HL-60 (cell line): Measurements from ENCODE around the gene HBE1.
"Not testable (repeated sequence)": the region's sequence is repeated elsewhere in the genome, so short reads cannot be mapped to it uniquely, and the experiment has no call there.

Experiments used
- DNase-seq, 2 experiments: peaks; one replicate each; pipeline ENCODE4 v3.0.0-alpha.2; 2010 to 2020; ENCODE audit warnings: low read depth in 1 of 2, low spot score in 1 of 2
- H3K27ac ChIP-seq: fragments of 250-450 bp; sonication (Bioruptor Pico); replicated peaks from 2 replicates; pipeline ENCODE4 v1.5.1; 2020; ENCODE audit warnings: mild to moderate bottlenecking, moderate library complexity
- H3K27me3 ChIP-seq: fragments of 250-450 bp; sonication (Bioruptor Pico); 2 replicates; pipeline ENCODE4 v1.5.1; 2021; ENCODE audit warnings: mild to moderate bottlenecking, moderate library complexity; ENCODE audit not compliant: insufficient read depth, poor library complexity, severe bottlenecking
- H3K4me3 ChIP-seq: replicated peaks from 2 replicates; pipeline ENCODE4 v1.5.1; 2011; ENCODE audit warnings: mild to moderate bottlenecking, control low read depth, low read length; ENCODE audit not compliant: insufficient read depth
- GABPA ChIP-seq: IDR thresholded peaks from 2 replicates; pipeline ENCODE4 v1.6.1; 2012; ENCODE audit warnings: low read depth
- POLR2AphosphoS5 ChIP-seq: IDR thresholded peaks from 2 replicates; pipeline ENCODE4 v1.6.1; 2012; ENCODE audit warnings: low read depth
- SPI1 ChIP-seq: IDR thresholded peaks from 2 replicates; pipeline ENCODE4 v1.6.1; 2012; ENCODE audit warnings: low read depth, mild to moderate bottlenecking, borderline replicate concordance
- TF ChIP-seq, protein P1 (sequence below): IDR thresholded peaks from 2 replicates; pipeline ENCODE4 v1.6.1; 2012; ENCODE audit warnings: low read depth; ENCODE audit not compliant: insufficient replicate concordance
- TF ChIP-seq, protein P2 (sequence below): IDR thresholded peaks from one replicate; pipeline ENCODE4 v1.5.1; 2011; ENCODE audit warnings: low read length, control low read depth, inconsistent platforms; ENCODE audit not compliant: insufficient read depth

HBE1 gene

DNA sequence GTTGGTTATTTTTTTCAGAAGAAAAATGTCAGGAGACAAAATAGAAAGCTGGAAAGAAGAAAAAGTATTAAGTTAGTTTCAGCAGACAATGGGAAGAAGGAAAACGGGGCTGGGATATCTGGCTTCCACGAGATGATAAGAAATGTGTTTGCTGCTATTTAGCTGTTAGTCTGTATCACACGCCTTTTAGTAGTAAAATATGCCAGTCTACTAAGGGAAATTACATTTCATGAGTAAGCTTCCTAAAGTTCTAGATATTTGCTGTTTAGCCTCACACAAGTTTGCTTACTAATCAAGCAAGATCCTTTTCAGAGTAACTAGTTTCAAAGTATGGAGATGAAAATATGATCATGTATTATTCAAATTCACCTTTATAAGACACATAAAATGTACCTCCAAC lies 30.5 kb upstream of the HBE1 start:
- H3K4me3 ChIP-seq: no peak overlapping the region
- no peak overlapping the region for H3K27ac ChIP-seq
- H3K27me3 ChIP-seq: peaks cover 4% of the 10 kb centered on the region
- DNase-seq: no peak
- TF ChIP-seq, protein P1, sequence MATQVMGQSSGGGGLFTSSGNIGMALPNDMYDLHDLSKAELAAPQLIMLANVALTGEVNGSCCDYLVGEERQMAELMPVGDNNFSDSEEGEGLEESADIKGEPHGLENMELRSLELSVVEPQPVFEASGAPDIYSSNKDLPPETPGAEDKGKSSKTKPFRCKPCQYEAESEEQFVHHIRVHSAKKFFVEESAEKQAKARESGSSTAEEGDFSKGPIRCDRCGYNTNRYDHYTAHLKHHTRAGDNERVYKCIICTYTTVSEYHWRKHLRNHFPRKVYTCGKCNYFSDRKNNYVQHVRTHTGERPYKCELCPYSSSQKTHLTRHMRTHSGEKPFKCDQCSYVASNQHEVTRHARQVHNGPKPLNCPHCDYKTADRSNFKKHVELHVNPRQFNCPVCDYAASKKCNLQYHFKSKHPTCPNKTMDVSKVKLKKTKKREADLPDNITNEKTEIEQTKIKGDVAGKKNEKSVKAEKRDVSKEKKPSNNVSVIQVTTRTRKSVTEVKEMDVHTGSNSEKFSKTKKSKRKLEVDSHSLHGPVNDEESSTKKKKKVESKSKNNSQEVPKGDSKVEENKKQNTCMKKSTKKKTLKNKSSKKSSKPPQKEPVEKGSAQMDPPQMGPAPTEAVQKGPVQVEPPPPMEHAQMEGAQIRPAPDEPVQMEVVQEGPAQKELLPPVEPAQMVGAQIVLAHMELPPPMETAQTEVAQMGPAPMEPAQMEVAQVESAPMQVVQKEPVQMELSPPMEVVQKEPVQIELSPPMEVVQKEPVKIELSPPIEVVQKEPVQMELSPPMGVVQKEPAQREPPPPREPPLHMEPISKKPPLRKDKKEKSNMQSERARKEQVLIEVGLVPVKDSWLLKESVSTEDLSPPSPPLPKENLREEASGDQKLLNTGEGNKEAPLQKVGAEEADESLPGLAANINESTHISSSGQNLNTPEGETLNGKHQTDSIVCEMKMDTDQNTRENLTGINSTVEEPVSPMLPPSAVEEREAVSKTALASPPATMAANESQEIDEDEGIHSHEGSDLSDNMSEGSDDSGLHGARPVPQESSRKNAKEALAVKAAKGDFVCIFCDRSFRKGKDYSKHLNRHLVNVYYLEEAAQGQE: no peak
- TF ChIP-seq POLR2AphosphoS5: no peak
- TF ChIP-seq SPI1: no peak
- TF ChIP-seq, protein P2, sequence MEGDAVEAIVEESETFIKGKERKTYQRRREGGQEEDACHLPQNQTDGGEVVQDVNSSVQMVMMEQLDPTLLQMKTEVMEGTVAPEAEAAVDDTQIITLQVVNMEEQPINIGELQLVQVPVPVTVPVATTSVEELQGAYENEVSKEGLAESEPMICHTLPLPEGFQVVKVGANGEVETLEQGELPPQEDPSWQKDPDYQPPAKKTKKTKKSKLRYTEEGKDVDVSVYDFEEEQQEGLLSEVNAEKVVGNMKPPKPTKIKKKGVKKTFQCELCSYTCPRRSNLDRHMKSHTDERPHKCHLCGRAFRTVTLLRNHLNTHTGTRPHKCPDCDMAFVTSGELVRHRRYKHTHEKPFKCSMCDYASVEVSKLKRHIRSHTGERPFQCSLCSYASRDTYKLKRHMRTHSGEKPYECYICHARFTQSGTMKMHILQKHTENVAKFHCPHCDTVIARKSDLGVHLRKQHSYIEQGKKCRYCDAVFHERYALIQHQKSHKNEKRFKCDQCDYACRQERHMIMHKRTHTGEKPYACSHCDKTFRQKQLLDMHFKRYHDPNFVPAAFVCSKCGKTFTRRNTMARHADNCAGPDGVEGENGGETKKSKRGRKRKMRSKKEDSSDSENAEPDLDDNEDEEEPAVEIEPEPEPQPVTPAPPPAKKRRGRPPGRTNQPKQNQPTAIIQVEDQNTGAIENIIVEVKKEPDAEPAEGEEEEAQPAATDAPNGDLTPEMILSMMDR: no peak
- no peak for TF ChIP-seq GABPA

DNA sequence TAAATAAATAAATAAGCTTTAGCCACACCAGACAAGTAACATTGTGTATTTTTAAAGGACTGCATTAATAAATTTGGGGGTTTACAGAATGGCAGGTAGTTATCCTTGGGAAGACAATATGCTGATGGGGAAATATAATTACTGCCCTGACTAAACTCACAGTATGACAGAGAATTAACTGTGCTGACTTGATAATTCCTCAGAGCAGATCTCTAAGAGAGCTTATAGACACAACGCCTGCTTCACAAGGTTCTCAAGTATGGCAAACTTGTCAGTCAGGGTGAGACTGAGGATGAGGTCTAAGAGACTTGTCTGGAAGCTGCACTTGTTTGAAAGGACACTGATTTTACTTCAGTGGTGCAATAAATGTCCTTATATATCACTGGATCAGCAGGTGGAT lies 28.7 kb upstream of the HBE1 start:
- TF ChIP-seq, protein P1: no peak
- TF ChIP-seq GABPA (no peak), SPI1 (no peak), POLR2AphosphoS5 (no peak)
- TF ChIP-seq, protein P2: no peak
- DNase-seq: no peak
- Histone ChIP-seq H3K27me3 (peaks cover 4% of the 10 kb centered on the region), H3K27ac (no peak overlapping the region), H3K4me3 (no peak overlapping the region)

DNA sequence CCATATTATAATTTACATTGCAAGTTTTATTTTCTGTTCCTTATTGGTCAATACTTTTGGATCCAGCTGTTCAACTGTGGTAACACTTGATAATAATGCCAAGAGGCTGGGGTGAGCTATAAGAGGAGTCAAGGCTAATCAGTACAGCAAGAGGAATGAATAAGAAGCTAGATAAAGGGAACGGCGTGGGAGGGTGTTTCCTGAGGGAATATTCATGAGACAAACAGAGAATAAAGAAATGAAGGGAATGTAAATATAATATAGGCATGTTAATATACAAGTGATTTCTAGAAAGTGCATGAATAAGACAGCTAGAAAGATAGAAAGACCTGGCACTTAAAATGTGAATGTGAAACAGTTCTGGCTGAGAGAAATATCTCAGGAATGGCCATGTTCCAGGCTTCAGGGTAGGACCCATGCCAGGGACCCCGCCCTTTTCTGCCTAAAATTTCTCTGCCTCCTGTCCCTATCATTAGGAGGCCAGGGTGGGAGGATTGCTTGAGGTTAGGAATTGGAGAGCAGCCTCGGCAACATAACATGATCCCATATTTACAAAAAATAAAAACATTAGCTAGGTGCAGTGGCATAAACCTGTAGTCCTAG lies 28.1 kb upstream of the HBE1 start:
- Histone ChIP-seq H3K4me3 (no peak overlapping the region), H3K27me3 (peaks cover 4% of the 10 kb centered on the region), H3K27ac (no peak overlapping the region)
- no peak for DNase-seq
- no peak for TF ChIP-seq GABPA
- TF ChIP-seq, protein P1: no peak
- TF ChIP-seq, protein P2: no peak
- TF ChIP-seq SPI1: no peak
- no peak for TF ChIP-seq POLR2AphosphoS5

DNA sequence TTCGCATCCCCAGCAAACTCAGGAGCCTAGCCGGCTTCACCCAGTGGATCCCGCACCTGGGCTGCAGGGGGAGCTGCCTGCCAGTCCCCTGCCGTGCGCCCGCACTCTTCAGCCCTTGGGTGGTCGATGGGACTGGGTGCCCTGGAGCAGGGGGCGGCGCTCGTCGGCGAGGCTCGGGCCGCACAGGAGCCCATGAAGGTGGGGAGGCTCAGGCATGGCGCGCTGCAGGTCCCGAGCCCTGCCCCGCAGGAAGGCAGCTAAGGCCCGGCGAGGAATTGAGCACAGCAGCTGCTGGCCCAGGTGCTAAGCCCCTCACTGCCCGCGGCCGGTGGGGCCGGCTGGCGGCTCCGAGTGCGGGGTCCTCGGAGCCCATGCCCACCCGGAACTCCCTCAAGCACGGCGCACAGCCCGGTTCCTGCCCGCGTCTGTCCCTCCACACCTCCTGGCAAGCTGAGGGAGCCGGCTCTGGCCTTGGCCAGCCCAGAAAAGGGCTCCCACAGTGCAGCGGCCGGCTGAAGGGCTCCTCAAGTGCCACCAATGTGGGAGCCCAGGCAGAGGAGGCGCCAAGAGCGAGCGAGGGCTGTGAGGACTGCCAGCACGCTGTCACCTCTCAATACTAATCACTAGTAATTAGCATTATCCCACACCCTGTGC lies 24.7 kb upstream of the HBE1 start:
- not testable (repeated sequence) for H3K27me3 ChIP-seq

More for the DNA sequence above, 24.7 kb upstream of the HBE1 start:
- not testable (repeated sequence) for DNase-seq, H3K27ac ChIP-seq, H3K4me3 ChIP-seq
